ENCODE data around the gene RHO.

RHO gene

GRCh38 chr3:129524081-129524480 lies 4.4 kb upstream of the RHO start:
- H3K4me3 ChIP-seq (ENCODE audit: low read depth in 1 of 2, low read length in 2 of 2): no peak overlapping the region
- H3K27me3 ChIP-seq (ENCODE audit: low read depth, low read length): no peaks in the 10 kb centered on the region
- no peaks in the 10 kb centered on the region for H3K4me1 ChIP-seq (ENCODE audit: control insufficient read depth in 1 of 2, insufficient read depth in 2 of 2, low read length in 2 of 2)
- H3K9me3 ChIP-seq (ENCODE audit: control insufficient read depth in 1 of 2, low read length in 2 of 2): no peaks in the 10 kb centered on the region
- peaks cover 0 to 11% of the 10 kb centered on the region in 2 donors for H3K36me3 ChIP-seq (ENCODE audit: control insufficient read depth in 1 of 2, insufficient read depth in 2 of 2, low read length in 2 of 2)
- no peak overlapping the region for H3K27ac ChIP-seq (ENCODE audit: low read length)

- Histone ChIP-seq H3K4me1 (ENCODE audit: control insufficient read depth in 1 of 2, insufficient read depth in 2 of 2, low read length in 2 of 2) (no peaks in the 10 kb centered on the region), H3K27me3 (ENCODE audit: low read depth, low read length) (no peaks in the 10 kb centered on the region), H3K4me3 (ENCODE audit: low read depth in 1 of 2, low read length in 2 of 2) (no peak overlapping the region), H3K9me3 (ENCODE audit: control insufficient read depth in 1 of 2, low read length in 2 of 2) (no peaks in the 10 kb centered on the region), H3K27ac (ENCODE audit: low read length) (no peak overlapping the region), H3K36me3 (ENCODE audit: control insufficient read depth in 1 of 2, insufficient read depth in 2 of 2, low read length in 2 of 2) (no peaks in the 10 kb centered on the region)
Measured at GRCh38 chr3:129525341-129525968, 3.0 kb upstream of the RHO start.

- H3K4me3 ChIP-seq (ENCODE audit: low read depth in 1 of 2, low read length in 2 of 2): no peak overlapping the region
- H3K36me3 ChIP-seq (ENCODE audit: control insufficient read depth in 1 of 2, insufficient read depth in 2 of 2, low read length in 2 of 2): no peaks in the 10 kb centered on the region
- no peak overlapping the region for H3K27ac ChIP-seq (ENCODE audit: low read length)
Measured at GRCh38 chr3:129526121-129526900, 2.1 kb upstream of the RHO start.

GRCh38 chr3:129527262-129527661 lies 1.2 kb upstream of the RHO start:
- Histone ChIP-seq H3K4me3 (ENCODE audit: low read depth in 1 of 2, low read length in 2 of 2) (no peak overlapping the region), H3K4me1 (ENCODE audit: control insufficient read depth in 1 of 2, insufficient read depth in 2 of 2, low read length in 2 of 2) (no peaks in the 10 kb centered on the region), H3K9me3 (ENCODE audit: control insufficient read depth in 1 of 2, low read length in 2 of 2) (no peaks in the 10 kb centered on the region), H3K27me3 (ENCODE audit: low read depth, low read length) (no peaks in the 10 kb centered on the region), H3K27ac (ENCODE audit: low read length) (no peak overlapping the region), H3K36me3 (ENCODE audit: control insufficient read depth in 1 of 2, insufficient read depth in 2 of 2, low read length in 2 of 2) (no peaks in the 10 kb centered on the region)

More at GRCh38 chr3:129526121-129526900, 2.1 kb upstream of the RHO start:
- Histone ChIP-seq H3K9me3 (ENCODE audit: control insufficient read depth in 1 of 2, low read length in 2 of 2) (no peaks in the 10 kb centered on the region), H3K27me3 (ENCODE audit: low read depth, low read length) (no peaks in the 10 kb centered on the region), H3K4me1 (ENCODE audit: control insufficient read depth in 1 of 2, insufficient read depth in 2 of 2, low read length in 2 of 2) (no peaks in the 10 kb centered on the region)

GRCh38 chr3:129529436-129530210 lies 1.2 kb downstream of the RHO start:
- H3K4me1 ChIP-seq (ENCODE audit: control insufficient read depth in 1 of 2, insufficient read depth in 2 of 2, low read length in 2 of 2): no peaks in the 10 kb centered on the region
- H3K36me3 ChIP-seq (ENCODE audit: control insufficient read depth in 1 of 2, insufficient read depth in 2 of 2, low read length in 2 of 2): no peaks in the 10 kb centered on the region
- H3K27me3 ChIP-seq (ENCODE audit: low read depth, low read length): no peaks in the 10 kb centered on the region
- no peak overlapping the region for H3K4me3 ChIP-seq (ENCODE audit: low read depth in 1 of 2, low read length in 2 of 2)
- H3K9me3 ChIP-seq (ENCODE audit: control insufficient read depth in 1 of 2, low read length in 2 of 2): no peaks in the 10 kb centered on the region
- H3K27ac ChIP-seq (ENCODE audit: low read length): no peak overlapping the region

GRCh38 chr3:129530251-129530791 lies 1.9 kb downstream of the RHO start:
- Histone ChIP-seq H3K36me3 (ENCODE audit: control insufficient read depth in 1 of 2, insufficient read depth in 2 of 2, low read length in 2 of 2) (no peaks in the 10 kb centered on the region), H3K27ac (ENCODE audit: low read length) (no peak overlapping the region), H3K4me1 (ENCODE audit: control insufficient read depth in 1 of 2, insufficient read depth in 2 of 2, low read length in 2 of 2) (no peaks in the 10 kb centered on the region), H3K9me3 (ENCODE audit: control insufficient read depth in 1 of 2, low read length in 2 of 2) (no peaks in the 10 kb centered on the region), H3K27me3 (ENCODE audit: low read depth, low read length) (no peaks in the 10 kb centered on the region), H3K4me3 (ENCODE audit: low read depth in 1 of 2, low read length in 2 of 2) (no peak overlapping the region)

GRCh38 chr3:129530821-129531220 lies 2.4 kb downstream of the RHO start:
- Histone ChIP-seq H3K36me3 (ENCODE audit: control insufficient read depth in 1 of 2, insufficient read depth in 2 of 2, low read length in 2 of 2) (no peaks in the 10 kb centered on the region), H3K4me3 (ENCODE audit: low read depth in 1 of 2, low read length in 2 of 2) (no peak overlapping the region), H3K4me1 (ENCODE audit: control insufficient read depth in 1 of 2, insufficient read depth in 2 of 2, low read length in 2 of 2) (no peaks in the 10 kb centered on the region), H3K27ac (ENCODE audit: low read length) (no peak overlapping the region), H3K9me3 (ENCODE audit: control insufficient read depth in 1 of 2, low read length in 2 of 2) (no peaks in the 10 kb centered on the region), H3K27me3 (ENCODE audit: low read depth, low read length) (no peaks in the 10 kb centered on the region)

- Histone ChIP-seq H3K4me3 (ENCODE audit: low read depth in 1 of 2, low read length in 2 of 2) (no peak overlapping the region), H3K36me3 (ENCODE audit: control insufficient read depth in 1 of 2, insufficient read depth in 2 of 2, low read length in 2 of 2) (no peaks in the 10 kb centered on the region), H3K9me3 (ENCODE audit: control insufficient read depth in 1 of 2, low read length in 2 of 2) (no peaks in the 10 kb centered on the region), H3K27me3 (ENCODE audit: low read depth, low read length) (no peaks in the 10 kb centered on the region), H3K27ac (ENCODE audit: low read length) (no peak overlapping the region), H3K4me1 (ENCODE audit: control insufficient read depth in 1 of 2, insufficient read depth in 2 of 2, low read length in 2 of 2) (no peaks in the 10 kb centered on the region)
Measured at GRCh38 chr3:129531699-129532098, 3.3 kb downstream of the RHO start.

GRCh38 chr3:129532261-129532660 lies 3.8 kb downstream of the RHO start:
- Histone ChIP-seq H3K9me3 (ENCODE audit: control insufficient read depth in 1 of 2, low read length in 2 of 2) (no peaks in the 10 kb centered on the region), H3K27me3 (ENCODE audit: low read depth, low read length) (no peaks in the 10 kb centered on the region), H3K36me3 (ENCODE audit: control insufficient read depth in 1 of 2, insufficient read depth in 2 of 2, low read length in 2 of 2) (no peaks in the 10 kb centered on the region), H3K4me1 (ENCODE audit: control insufficient read depth in 1 of 2, insufficient read depth in 2 of 2, low read length in 2 of 2) (no peaks in the 10 kb centered on the region), H3K4me3 (ENCODE audit: low read depth in 1 of 2, low read length in 2 of 2) (no peak overlapping the region), H3K27ac (ENCODE audit: low read length) (no peak overlapping the region)

- Histone ChIP-seq H3K4me3 (ENCODE audit: low read depth in 1 of 2, low read length in 2 of 2) (no peak overlapping the region), H3K27me3 (ENCODE audit: low read depth, low read length) (no peaks in the 10 kb centered on the region), H3K36me3 (ENCODE audit: control insufficient read depth in 1 of 2, insufficient read depth in 2 of 2, low read length in 2 of 2) (no peaks in the 10 kb centered on the region), H3K9me3 (ENCODE audit: control insufficient read depth in 1 of 2, low read length in 2 of 2) (no peaks in the 10 kb centered on the region), H3K27ac (ENCODE audit: low read length) (no peak overlapping the region), H3K4me1 (ENCODE audit: control insufficient read depth in 1 of 2, insufficient read depth in 2 of 2, low read length in 2 of 2) (no peaks in the 10 kb centered on the region)
Measured at GRCh38 chr3:129533406-129533805, 5.0 kb downstream of the RHO start.

- Histone ChIP-seq H3K4me1 (ENCODE audit: control insufficient read depth in 1 of 2, insufficient read depth in 2 of 2, low read length in 2 of 2) (no peaks in the 10 kb centered on the region), H3K36me3 (ENCODE audit: control insufficient read depth in 1 of 2, insufficient read depth in 2 of 2, low read length in 2 of 2) (no peaks in the 10 kb centered on the region), H3K27ac (ENCODE audit: low read length) (no peak overlapping the region), H3K4me3 (ENCODE audit: low read depth in 1 of 2, low read length in 2 of 2) (no peak overlapping the region), H3K9me3 (ENCODE audit: control insufficient read depth in 1 of 2, low read length in 2 of 2) (no peaks in the 10 kb centered on the region), H3K27me3 (ENCODE audit: low read depth, low read length) (no peaks in the 10 kb centered on the region)
Measured at GRCh38 chr3:129534428-129535027, 6.1 kb downstream of the RHO start.
